Transverse colon (tissue), 4 donors: ENCODE results near the gene CCNY. TPM values are rescaled to one million over a fixed set of nuclear protein-coding genes. Genes with fewer than 3 reads are reported as not detected.

Source experiments
- DNase-seq: peaks from one replicate; pipeline ENCODE4 v3.0.0-alpha.2; 2019
- H3K27ac ChIP-seq, 4 donors: fragments of 200-600 bp; sonication (generic); 2 replicates each; pipeline ENCODE4 v1.5.1; 2016 to 2018; ENCODE audit warnings: inconsistent platforms in 4 of 4
- H3K27me3 ChIP-seq: fragments of 200-600 bp; sonication (generic); 2 replicates; pipeline ENCODE4 v1.5.1; 2017; ENCODE audit warnings: inconsistent platforms
- H3K36me3 ChIP-seq, 4 donors: fragments of 200-600 bp; sonication (generic); 2 replicates each; pipeline ENCODE4 v1.5.1; 2017 to 2019; ENCODE audit warnings: inconsistent platforms in 4 of 4
- H3K4me1 ChIP-seq, 4 donors: fragments of 200-600 bp; sonication (generic); 2 replicates each; pipeline ENCODE4 v1.5.1; 2017 to 2020; ENCODE audit warnings: inconsistent platforms in 4 of 4
- H3K4me3 ChIP-seq, 4 donors: fragments of 200-600 bp; sonication (generic); 1 replicate in 1 of 4; 2 replicates in 3 of 4; pipeline versions ENCODE4 v1.5.1 to v1.6.1; 2017 to 2019; ENCODE audit warnings: inconsistent platforms in 4 of 4
- H3K9me3 ChIP-seq, 2 donors: fragments of 200-600 bp; sonication (generic); 2 replicates each; pipeline ENCODE4 v1.5.1; 2017 to 2019; ENCODE audit warnings: inconsistent platforms in 2 of 2
- EP300 ChIP-seq: sonication (generic); formaldehyde crosslinking; IDR thresholded peaks from one replicate; pipeline ENCODE4 v1.6.1; 2017; ENCODE audit warnings: antibody characterized with exemption, low read depth
- POLR2A ChIP-seq: fragments of 450-650 bp; IDR thresholded peaks from one replicate; pipeline ENCODE4 v1.6.1; 2016; ENCODE audit warnings: antibody characterized with exemption, mild to moderate bottlenecking, moderate library complexity
- POLR2AphosphoS5 ChIP-seq, 3 donors: sonication (generic); formaldehyde crosslinking; IDR thresholded peaks; one replicate each; pipeline ENCODE4 v1.6.1; 2016; ENCODE audit warnings: antibody characterized with exemption in 3 of 3
- WGBS, 2 donors: methylation state at CpG; one replicate each; pipeline ENCODE4 v1.1.5; 2018; ENCODE audit warnings: low coverage in 1 of 2; 5-methylcytosine and 5-hydroxymethylcytosine counted together
- in situ Hi-C, 4 donors: fragments of 200-750 bp; cut with MboI; loops; one replicate each; pipeline versions ENCODE4 v1.15.0 to v1.15.1; 2017; ENCODE audit warnings: low sequenced_read_pairs in 3 of 4, low pct_ligation_motif_present in 1 of 4, low pct_unique_long_range_greater_than_20kb in 1 of 4
- intact Hi-C: fragments of 100-400 bp; cut with DNase I; formaldehyde crosslinking; loops from one replicate; pipeline ENCODE4 v1.15.1; 2023; ENCODE audit warnings: low total_unique reads
- total RNA-seq, 4 donors: library from RNA; depleted of rRNA; stranded (reverse); fragments of >200 nt; gene quantifications; one replicate each; pipeline ENCODE4 v1.1.0, GENCODE V29; 2016
- TF ChIP-seq, protein P1 (sequence below), 5 experiments: fragments of 200-600 bp in 3 of 5; fragments of 450-650 bp in 2 of 5; sonication (generic) in 3 of 5; IDR thresholded peaks; 1 replicate in 2 of 5; 2 replicates in 3 of 5; pipeline ENCODE4 v1.5.1; 2016 to 2017; ENCODE audit warnings: antibody characterized with exemption in 5 of 5, inconsistent platforms in 3 of 5, mild to moderate bottlenecking in 2 of 5, moderate library complexity in 1 of 5

Gene CCNY
- total RNA-seq, 4 donors from 2014 or later: 19.5 to 53.9 (median 41.4) TPM

- no peak for DNase-seq
- Histone ChIP-seq H3K27me3 (no peaks in the 10 kb centered on the region), H3K27ac (no peak overlapping the region), H3K36me3 (peaks cover 0 to 11% (median 0%) of the 10 kb centered on the region in 4 donors), H3K4me1 (no peaks in the 10 kb centered on the region), H3K9me3 (no peaks in the 10 kb centered on the region), H3K4me3 (no peak overlapping the region)
- no peak for TF ChIP-seq POLR2A
- no peak for TF ChIP-seq POLR2AphosphoS5 (IDR thresholded peaks at IDR 0.05)
- TF ChIP-seq, protein P1, sequence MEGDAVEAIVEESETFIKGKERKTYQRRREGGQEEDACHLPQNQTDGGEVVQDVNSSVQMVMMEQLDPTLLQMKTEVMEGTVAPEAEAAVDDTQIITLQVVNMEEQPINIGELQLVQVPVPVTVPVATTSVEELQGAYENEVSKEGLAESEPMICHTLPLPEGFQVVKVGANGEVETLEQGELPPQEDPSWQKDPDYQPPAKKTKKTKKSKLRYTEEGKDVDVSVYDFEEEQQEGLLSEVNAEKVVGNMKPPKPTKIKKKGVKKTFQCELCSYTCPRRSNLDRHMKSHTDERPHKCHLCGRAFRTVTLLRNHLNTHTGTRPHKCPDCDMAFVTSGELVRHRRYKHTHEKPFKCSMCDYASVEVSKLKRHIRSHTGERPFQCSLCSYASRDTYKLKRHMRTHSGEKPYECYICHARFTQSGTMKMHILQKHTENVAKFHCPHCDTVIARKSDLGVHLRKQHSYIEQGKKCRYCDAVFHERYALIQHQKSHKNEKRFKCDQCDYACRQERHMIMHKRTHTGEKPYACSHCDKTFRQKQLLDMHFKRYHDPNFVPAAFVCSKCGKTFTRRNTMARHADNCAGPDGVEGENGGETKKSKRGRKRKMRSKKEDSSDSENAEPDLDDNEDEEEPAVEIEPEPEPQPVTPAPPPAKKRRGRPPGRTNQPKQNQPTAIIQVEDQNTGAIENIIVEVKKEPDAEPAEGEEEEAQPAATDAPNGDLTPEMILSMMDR (IDR thresholded peaks at IDR 0.05): no peak
- TF ChIP-seq EP300: no peak
- in situ Hi-C loops: loop anchor here (25.0 kb wide), 2 partner anchors 338 to 463 kb away; no protein-coding TSS in a partner anchor
- intact Hi-C loops: no loop called here
- WGBS, 2 donors: 89 to 96% methylated on average over 4 to 9 of the region's 9 CpGs
These were observed 238.6 kb downstream of the CCNY start for GRCh38 chr10:35574924-35575352.

DNA sequence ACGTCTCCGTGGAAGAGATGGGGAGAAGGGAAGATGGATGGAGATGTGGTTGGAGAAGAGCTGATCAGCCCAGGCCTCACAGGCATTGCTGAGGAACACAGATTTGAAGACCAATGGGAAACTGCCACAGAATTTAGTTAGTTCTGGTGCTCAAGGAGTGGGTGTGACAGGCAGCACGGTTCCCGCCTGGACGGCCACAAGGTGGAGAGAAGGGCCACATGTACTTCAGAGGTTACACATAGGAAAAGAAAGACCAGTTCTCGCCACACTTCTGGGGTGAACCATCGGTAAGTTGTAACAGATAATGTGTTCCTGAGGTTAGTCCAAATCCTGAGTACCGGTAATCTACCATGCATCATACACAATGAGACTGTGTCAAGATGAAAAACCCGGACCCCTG, 239.3 kb downstream of the CCNY start:
- Histone ChIP-seq H3K27ac (no peak overlapping the region), H3K4me3 (no peak overlapping the region), H3K27me3 (no peaks in the 10 kb centered on the region), H3K9me3 (no peaks in the 10 kb centered on the region), H3K36me3 (peaks cover 0 to 11% (median 0%) of the 10 kb centered on the region in 4 donors), H3K4me1 (no peaks in the 10 kb centered on the region)
- no peak for DNase-seq
- TF ChIP-seq, protein P1 (IDR thresholded peaks at IDR 0.05): no peak
- TF ChIP-seq EP300: no peak
- no peak for TF ChIP-seq POLR2AphosphoS5 (IDR thresholded peaks at IDR 0.05)
- no peak for TF ChIP-seq POLR2A
- intact Hi-C loops (no loop called here), in situ Hi-C loops (loop anchor here in 1 of 4 donors (25.0 kb wide), 1 partner anchor 338 kb away; no protein-coding TSS in a partner anchor)
- 95% methylated on average over 6 to 9 of the region's 9 CpGs for WGBS, 2 donors

DNA sequence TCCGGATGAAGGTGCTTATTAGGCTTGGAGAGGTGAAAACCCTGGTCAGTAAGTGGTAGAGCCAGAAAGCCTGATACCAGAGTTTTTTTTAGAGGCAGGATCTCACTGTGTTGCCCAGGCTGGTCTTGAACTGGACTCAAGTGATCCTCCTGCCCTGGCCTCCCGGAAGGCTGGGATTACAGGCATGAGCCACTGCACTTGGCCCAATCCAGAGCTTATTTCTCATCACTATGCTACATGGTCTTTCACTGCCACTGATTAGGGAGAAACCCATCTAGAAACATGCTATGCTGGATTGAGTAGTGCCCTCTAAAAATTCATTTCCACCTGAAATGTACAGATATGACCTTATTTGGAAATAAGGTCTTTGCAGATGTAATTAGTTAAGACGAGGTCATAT, 240.4 kb downstream of the CCNY start:
- no peak for DNase-seq
- Histone ChIP-seq H3K27ac (no peak overlapping the region), H3K9me3 (no peaks in the 10 kb centered on the region), H3K36me3 (peaks cover 0 to 3% (median 0%) of the 10 kb centered on the region in 4 donors), H3K27me3 (no peaks in the 10 kb centered on the region), H3K4me3 (no peak overlapping the region), H3K4me1 (no peaks in the 10 kb centered on the region)
- TF ChIP-seq, protein P1 (IDR thresholded peaks at IDR 0.05): no peak
- no peak for TF ChIP-seq POLR2A
- TF ChIP-seq EP300: no peak
- no peak for TF ChIP-seq POLR2AphosphoS5 (IDR thresholded peaks at IDR 0.05)
- intact Hi-C loops: no loop called here
- in situ Hi-C loops: loop anchor here in 1 of 4 donors (25.0 kb wide), 1 partner anchor 339 kb away; no protein-coding TSS in a partner anchor
- WGBS, 2 donors: 92 to 93% methylated on average over 1 to 3 of the region's 3 CpGs

DNA sequence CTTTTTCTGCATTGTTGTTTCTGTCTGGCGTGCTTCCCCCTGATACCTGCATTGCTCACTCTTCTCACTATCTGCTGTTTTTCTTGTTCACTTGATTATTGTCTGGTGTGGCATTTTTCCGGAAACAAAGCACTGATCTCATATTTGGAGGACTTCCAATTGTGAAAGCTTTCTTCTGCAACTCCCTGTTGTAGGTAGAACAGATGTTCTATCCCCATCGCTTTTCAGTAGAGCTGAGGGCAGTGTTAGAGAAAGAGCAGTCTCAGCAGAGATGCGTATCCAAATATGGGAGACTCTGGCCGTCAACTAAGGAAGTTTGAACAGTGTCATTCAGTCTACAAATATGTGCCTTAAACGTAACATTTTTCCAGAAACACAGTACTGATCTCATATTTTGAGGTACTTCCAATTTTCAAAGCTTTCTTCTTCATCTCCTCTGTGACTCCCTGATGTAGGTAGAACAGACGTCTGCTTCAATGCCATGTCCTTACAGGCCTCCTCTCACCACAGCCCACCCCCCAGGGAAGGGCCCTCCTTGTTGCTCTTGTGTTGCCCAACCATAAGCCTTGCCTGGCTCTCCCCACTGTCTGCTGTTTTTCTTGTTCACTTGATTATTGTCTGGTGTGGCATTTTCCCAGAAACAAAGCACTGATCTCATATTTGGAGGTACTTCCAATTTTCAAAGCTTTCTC, 241.8 kb downstream of the CCNY start:
- no peak for DNase-seq
- TF ChIP-seq, protein P1 (IDR thresholded peaks at IDR 0.05): no peak
- no peaks in the 10 kb centered on the region for H3K36me3 ChIP-seq
- H3K4me3 ChIP-seq: no peak overlapping the region
- intact Hi-C loops (no loop called here), in situ Hi-C loops (loop anchor here in 1 of 4 donors (25.0 kb wide), 1 partner anchor 341 kb away; no protein-coding TSS in a partner anchor)
- no peak overlapping the region for H3K27ac ChIP-seq
- 34 to 62% methylated on average over 5 to 7 of the region's 7 CpGs for WGBS, 2 donors
- no peaks in the 10 kb centered on the region for H3K4me1 ChIP-seq
- H3K27me3 ChIP-seq: no peaks in the 10 kb centered on the region
- no peaks in the 10 kb centered on the region for H3K9me3 ChIP-seq
